Activated T-cell treated with anti-CD3 and anti-CD28 coated beads, Interleukin-2, amount 50 U/mL, for 48 hours (primary cell): ENCODE measurements around the gene NTF4.

ENCODE experiments used
- DNase-seq, 2 experiments: peaks; one replicate each; pipeline ENCODE4 v3.0.0-alpha.2; 2020

Gene NTF4

DNA sequence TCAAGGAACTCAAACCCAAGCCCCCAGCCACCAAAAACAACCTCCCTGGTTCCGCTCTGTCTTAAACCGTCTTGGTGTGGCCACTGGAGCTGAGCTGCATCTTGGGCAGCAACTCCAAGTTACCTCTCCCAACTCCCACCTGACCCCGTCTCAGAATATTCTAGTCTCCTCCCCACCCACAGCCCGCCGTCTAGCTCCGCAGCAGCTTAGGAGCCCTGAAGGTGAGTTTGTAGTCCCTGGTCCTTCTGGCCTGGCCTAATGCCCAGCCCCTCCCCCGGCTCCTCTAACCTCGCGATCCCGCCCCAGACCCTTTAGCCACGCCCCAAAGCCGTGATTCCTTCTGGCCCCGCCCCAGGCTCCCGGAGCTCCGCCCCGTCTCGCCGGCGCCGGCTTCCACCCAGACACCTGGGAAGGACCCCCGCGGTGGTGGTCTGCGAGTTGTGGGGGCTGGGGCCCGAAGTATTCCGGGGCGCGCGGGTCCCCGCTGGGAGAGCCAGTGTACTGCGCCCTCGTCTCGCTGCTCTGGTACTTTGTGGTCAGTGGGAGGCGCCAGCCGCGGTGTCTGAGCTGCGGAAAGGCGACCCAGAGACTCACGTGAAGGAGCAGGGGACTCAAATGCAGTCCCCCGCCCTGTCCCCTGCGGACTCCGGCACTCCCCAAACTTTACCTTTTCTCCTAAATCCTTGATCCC, 45.2 kb downstream of the NTF4 start:
- peak; percentile 83 to 84 for DNase-seq

DNA sequence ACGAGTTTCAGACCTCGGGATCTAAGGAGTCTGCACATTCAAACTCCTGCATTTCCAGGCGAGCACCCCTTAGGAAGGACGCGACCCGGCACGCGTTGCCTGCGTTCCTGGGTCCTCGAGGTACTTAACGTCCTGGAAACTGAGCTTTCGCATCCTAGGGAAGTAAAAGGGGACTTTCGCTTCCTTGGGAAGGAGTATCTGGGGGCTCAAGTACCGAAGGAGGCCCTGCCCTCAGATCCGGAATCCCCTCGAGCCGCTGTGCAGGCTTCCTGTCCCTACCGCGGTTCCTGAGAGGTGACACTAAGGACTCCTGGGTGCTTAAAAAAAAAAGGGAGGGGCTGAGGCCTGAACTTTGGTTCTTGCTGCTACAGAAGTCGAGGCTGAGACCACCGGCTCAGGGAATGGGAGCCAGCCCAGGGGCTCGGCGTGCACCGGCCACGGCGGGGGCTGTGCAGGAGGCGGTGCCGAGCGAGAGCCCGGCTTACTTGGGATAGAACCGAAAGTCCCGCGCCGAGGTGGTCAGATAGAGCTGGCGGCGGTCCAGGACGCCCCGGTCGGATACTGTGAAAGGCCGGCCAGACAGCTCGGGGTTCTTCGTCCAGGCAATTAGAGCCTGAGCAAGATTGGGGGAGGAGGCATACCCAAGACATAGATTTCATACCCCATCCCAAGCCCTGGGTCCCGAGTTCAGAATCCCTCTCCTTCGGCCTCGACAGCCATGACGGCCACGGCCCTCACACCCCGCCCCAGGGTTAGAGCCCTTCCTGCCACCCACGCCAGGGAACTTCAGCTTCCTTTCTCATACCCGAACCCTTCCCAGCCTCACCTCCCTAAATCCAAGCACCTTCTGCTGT, 46.0 kb downstream of the NTF4 start:
- DNase-seq, result peak; percentile 41 to 43

DNA sequence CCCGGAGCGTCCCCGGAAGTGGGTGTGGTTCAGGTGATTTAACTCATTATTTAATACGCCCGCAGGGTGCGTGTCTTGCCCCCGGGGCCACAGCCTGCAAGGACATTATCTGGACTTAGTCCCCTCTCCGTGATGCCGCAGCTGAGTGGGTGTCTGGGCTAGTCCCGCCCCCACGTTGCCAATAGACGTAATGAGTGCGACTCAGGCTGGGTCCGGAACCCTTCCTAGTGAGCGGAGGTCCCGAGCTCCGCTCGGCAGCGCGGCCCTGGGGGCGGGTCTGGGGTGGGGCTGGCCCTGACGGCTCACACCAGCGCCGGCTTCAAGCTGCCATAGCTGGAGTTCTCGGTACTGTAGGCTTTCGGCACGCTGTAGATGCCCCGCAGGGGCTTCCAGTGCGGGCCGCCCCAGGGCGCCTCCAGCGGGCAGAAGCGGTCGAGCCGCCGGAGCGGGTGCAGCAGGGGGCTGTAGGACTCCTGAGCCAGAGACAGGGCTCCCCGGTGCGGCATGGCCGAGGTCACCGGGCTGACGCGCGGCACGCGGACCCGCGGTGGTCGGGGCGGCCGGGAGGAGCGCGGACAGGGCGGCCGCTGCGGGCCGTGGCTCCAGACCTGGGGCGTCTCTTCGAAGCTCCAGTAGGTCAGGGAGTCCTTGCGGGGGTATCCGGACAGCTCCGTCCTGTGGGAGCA, 46.8 kb downstream of the NTF4 start:
- peak; percentile 75 to 81 for DNase-seq

DNA sequence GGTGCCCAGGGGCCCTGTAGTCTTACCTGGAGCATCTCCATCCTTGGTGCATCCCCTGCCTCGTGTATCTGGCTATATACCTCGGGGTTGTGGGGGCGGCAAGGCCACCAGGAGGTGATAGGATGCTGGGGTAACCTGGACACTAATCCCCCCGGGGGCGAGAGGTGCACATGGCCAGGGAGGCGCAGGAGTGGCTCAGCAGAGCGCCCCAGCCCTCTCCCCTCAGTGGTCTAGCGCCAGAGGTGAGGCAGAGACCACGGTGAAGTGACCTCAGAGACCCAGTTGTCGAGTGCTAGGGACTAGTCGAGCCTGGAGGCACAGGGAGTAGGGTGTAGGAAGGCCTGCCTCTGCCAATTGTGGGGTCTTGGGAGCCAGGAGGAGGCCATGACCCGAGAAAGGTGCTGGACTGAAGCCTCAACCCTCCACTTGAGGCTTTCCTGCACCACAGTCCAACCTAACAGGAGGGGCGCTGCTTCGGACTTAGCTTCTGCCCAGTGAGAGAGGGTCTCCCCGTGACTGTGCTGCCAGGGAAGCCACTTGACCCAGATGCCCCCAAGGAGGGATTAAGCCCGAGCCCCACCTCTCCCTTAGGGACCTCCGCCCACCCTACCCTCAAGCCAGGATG, 47.5 kb downstream of the NTF4 start, which contains the start of gene LHB:
TSS of gene LHB (minus strand) at position 51 of the 625 bp plus-strand sequence. CDS start at position 41, 10 bp downstream.
- DNase-seq, result no peak

DNA sequence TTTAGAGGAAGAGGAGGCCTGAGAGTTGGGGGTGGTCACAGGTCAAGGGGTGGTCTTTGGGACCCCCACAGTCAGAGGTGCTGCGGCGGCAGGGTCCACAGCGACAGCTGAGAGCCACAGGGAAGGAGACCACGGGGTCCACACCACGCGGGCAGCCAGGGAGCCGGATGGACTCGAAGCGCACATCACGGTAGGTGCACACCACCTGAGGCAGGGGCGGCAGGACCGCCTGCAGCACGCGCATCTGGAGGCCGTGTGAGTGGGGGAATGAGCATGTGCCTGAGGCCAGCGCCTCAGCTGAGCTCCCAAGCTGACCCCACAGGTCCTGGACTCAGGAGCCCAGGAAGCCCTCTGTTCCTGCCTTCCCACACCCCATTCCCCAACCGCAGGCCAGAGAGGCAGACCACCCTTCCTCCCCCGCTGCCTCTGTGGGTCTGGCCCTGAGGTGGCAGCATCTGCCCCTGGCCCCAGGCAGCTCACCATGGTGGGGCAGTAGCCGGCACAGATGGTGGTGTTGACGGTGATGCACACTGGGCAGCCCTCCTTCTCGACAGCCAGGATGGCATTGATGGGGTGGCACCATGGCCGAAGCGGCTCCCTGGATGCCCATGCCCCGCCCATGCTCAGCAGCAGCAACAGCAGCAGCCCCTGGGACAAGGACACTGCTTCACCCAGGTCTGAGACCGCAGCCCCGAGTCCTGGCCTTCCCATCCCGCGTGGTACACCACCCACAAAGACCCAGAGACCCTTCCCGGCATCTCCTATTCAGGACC, 48.4 kb downstream of the NTF4 start:
- no peak for DNase-seq

DNA sequence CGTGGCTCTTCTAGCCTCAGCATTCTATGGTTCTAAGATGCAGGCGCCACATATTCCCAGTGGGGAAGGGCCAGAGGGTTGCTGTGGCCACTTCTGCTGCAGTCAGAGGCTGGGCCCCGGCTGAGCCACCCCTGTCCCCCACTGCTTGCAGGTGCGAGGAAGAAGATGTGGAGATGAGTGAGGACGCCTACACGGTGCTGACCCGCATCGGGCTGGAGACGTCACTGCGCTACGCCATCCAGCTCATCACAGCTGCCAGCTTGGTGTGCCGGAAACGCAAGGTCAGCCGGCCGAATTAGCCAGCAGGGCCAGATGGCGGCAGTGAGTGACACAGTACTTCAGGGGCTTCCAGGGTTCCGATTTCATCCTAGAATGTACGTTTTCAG, 49.8 kb downstream of the NTF4 start:
- DNase-seq, result no peak

DNA sequence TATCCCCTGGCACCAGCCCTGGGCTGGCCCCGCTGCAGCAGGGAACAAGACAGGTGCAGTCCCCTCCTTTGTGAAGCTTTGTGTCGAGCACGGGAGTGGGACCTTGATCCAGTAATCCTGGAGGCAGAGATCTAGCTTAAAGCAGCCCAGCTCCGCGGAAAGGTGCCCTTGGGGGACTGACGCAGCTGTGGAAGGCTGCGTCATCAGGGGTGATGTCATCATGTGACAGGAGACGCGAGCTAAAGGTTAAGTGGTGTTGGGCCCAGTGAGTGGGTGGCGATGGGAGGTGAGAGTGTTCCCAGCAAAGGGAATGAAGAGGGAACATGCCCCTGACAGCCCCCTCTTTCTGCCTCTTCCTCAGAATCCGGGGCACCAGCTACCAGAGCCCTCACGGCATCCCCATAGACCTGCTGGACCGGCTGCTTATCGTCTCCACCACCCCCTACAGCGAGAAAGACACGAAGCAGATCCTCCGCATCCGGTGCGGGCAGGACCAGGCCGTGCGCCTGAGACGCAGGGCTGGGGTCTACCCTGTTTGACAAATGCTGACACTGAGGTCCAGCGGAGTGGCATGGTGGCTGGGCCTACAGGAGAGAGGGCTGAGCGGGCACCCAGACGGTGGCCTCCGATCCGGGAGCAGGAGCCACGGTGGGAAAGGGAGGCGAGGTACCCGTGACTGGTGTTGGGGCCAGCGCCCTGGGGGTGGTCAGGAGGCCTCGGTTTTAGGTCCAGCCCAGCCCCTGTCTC, 50.3 kb downstream of the NTF4 start:
- no peak for DNase-seq

DNA sequence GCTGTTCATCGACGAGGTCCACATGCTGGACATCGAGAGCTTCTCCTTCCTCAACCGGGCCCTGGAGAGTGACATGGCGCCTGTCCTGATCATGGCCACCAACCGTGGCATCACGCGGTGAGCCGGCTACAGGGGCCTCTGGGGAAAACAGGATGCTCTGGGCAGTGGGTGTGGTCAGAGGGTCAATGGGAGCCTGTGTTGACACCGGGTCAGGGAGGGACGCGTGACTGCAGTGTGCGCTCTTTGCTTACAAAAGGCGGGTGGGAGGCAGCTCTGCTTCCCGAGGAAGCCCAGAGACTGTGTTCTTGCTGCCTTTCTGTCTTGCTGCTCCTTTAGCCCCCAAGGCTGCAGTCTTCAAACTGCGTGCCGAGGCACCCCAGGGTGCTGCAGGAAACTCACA, 53.4 kb downstream of the NTF4 start:
- no peak for DNase-seq
